Uterus (tissue), 2 donors: ENCODE results near the gene PGRMC2.

Source experiments
- POLR2A ChIP-seq, 2 donors: fragments of 450-650 bp; IDR thresholded peaks; one replicate each; pipeline ENCODE4 v1.6.1; 2016; ENCODE audit warnings: antibody characterized with exemption in 2 of 2, mild to moderate bottlenecking in 1 of 2, moderate library complexity in 1 of 2
- TF ChIP-seq, protein P1 (sequence below), 4 experiments: fragments of 200-600 bp in 2 of 4; fragments of 450-650 bp in 2 of 4; sonication (generic) in 2 of 4; IDR thresholded peaks; one replicate each; pipeline ENCODE4 v1.5.1; 2016 to 2019; ENCODE audit warnings: antibody characterized with exemption in 4 of 4, mild to moderate bottlenecking in 2 of 4, moderate library complexity in 1 of 4

DNA sequence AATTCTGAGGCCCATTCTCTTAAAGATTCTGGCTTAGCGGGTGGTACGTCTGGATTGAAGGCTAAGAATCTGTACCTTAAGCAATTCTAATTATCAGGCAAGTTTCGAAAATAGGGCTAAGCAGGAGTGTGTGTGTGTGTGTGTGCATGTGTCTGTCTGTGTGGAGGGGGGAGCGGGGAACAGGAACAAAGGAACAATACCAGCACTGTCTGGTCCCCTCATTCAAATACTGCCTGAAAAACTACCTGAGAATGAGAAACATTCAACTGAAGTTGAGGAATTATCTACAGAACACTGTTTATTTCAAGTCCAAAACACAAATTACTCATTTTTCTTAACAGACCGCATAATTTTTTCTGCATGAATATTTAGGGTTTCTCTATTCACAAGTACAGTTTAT, 18.6 kb downstream of the PGRMC2 start:
- TF ChIP-seq, protein P1, sequence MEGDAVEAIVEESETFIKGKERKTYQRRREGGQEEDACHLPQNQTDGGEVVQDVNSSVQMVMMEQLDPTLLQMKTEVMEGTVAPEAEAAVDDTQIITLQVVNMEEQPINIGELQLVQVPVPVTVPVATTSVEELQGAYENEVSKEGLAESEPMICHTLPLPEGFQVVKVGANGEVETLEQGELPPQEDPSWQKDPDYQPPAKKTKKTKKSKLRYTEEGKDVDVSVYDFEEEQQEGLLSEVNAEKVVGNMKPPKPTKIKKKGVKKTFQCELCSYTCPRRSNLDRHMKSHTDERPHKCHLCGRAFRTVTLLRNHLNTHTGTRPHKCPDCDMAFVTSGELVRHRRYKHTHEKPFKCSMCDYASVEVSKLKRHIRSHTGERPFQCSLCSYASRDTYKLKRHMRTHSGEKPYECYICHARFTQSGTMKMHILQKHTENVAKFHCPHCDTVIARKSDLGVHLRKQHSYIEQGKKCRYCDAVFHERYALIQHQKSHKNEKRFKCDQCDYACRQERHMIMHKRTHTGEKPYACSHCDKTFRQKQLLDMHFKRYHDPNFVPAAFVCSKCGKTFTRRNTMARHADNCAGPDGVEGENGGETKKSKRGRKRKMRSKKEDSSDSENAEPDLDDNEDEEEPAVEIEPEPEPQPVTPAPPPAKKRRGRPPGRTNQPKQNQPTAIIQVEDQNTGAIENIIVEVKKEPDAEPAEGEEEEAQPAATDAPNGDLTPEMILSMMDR (IDR thresholded peaks at IDR 0.05): no peak
- TF ChIP-seq POLR2A (IDR thresholded peaks at IDR 0.05): no peak
